Brain microvascular endothelial cell (primary cell): ENCODE measurements around the gene H6PD.

ENCODE experiments used
- DNase-seq: peaks from one replicate; pipeline ENCODE4 v3.0.0-alpha.2; 2020
- H3K27ac ChIP-seq: fragments of 250-450 bp; sonication (Bioruptor Pico); 2 replicates; pipeline ENCODE4 v1.5.1; 2020; ENCODE audit warnings: mild to moderate bottlenecking, moderate library complexity
- H3K27me3 ChIP-seq: fragments of 250-450 bp; sonication (Bioruptor Pico); replicated peaks from 2 replicates; pipeline ENCODE4 v1.5.1; 2020; ENCODE audit warnings: mild to moderate bottlenecking
- H3K36me3 ChIP-seq: fragments of 250-450 bp; sonication (Bioruptor Pico); replicated peaks from 2 replicates; pipeline ENCODE4 v1.5.1; 2020; ENCODE audit warnings: mild to moderate bottlenecking
- H3K4me3 ChIP-seq: 2 replicates; pipeline ENCODE4 v1.5.1; 2011; ENCODE audit warnings: low read depth, mild to moderate bottlenecking, control low read depth, low read length, moderate library complexity
- in situ Hi-C: cut with HindIII; loops from 2 replicates; pipeline ENCODE4 v1.10.0; 2017; ENCODE audit warnings: low sequenced_read_pairs, low pct_ligation_motif_present
- TF ChIP-seq, protein P1 (sequence below): IDR thresholded peaks from 2 replicates; pipeline ENCODE4 v1.5.1; 2011; ENCODE audit warnings: low read depth, mild to moderate bottlenecking, moderate library complexity, low read length, control low read depth, inconsistent platforms; ENCODE audit errors: missing control alignments

H6PD gene, protein sequence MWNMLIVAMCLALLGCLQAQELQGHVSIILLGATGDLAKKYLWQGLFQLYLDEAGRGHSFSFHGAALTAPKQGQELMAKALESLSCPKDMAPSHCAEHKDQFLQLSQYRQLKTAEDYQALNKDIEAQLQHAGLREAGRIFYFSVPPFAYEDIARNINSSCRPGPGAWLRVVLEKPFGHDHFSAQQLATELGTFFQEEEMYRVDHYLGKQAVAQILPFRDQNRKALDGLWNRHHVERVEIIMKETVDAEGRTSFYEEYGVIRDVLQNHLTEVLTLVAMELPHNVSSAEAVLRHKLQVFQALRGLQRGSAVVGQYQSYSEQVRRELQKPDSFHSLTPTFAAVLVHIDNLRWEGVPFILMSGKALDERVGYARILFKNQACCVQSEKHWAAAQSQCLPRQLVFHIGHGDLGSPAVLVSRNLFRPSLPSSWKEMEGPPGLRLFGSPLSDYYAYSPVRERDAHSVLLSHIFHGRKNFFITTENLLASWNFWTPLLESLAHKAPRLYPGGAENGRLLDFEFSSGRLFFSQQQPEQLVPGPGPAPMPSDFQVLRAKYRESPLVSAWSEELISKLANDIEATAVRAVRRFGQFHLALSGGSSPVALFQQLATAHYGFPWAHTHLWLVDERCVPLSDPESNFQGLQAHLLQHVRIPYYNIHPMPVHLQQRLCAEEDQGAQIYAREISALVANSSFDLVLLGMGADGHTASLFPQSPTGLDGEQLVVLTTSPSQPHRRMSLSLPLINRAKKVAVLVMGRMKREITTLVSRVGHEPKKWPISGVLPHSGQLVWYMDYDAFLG

GRCh38 chr1:9234223-9235095 lies at the start of gene H6PD:
Gene H6PD (plus strand): TSS chr1:9234774. CDS start chr1:9244935, 10,161 bp downstream.
- Histone ChIP-seq H3K27me3 (no peaks in the 10 kb centered on the region), H3K27ac (peak within 1 kb of the TSS; percentile 93), H3K4me3 (peak within 1 kb of the TSS; percentile 63), H3K36me3 (no peaks in the 10 kb centered on the region)
- in situ Hi-C loops, result no loop called here
- TF ChIP-seq, protein P1, sequence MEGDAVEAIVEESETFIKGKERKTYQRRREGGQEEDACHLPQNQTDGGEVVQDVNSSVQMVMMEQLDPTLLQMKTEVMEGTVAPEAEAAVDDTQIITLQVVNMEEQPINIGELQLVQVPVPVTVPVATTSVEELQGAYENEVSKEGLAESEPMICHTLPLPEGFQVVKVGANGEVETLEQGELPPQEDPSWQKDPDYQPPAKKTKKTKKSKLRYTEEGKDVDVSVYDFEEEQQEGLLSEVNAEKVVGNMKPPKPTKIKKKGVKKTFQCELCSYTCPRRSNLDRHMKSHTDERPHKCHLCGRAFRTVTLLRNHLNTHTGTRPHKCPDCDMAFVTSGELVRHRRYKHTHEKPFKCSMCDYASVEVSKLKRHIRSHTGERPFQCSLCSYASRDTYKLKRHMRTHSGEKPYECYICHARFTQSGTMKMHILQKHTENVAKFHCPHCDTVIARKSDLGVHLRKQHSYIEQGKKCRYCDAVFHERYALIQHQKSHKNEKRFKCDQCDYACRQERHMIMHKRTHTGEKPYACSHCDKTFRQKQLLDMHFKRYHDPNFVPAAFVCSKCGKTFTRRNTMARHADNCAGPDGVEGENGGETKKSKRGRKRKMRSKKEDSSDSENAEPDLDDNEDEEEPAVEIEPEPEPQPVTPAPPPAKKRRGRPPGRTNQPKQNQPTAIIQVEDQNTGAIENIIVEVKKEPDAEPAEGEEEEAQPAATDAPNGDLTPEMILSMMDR, result peak; percentile 76
- peak; percentile 48 for DNase-seq

DNA sequence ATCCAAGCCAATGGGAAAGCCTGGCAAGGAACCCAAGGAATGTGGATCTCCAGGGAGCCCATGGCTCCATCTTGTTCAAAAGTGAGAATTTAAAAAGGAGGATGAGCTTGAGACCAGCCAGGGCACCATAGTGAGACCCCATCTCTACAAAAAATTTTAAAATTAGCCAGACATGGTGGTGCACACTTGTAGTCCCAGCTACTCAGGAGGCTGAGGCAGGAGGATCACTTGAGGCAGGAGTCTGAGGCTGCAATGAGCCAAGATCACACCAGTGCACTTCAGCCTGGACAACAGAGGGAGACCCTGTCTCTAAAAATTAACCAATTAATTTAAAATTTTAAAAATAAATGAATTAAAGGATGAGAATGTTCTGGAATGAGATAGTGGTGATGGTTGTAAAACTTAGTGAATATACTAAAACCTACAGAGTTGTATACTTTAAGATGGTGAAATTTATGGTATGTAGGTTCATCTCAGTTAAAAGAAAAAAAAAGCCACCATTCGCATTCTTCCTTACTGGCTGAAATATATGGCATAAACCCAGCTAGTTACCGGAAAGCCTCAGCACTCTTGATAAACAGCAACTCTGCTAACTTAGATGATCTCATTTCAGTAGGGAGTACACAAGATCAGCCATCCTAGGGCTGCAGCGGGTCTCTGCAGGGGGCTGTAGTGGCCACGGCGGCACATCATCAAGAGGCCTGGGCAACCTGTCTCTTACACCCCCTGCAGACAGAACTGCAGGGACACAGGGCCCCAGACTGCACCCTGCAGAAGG lies 48.3 kb upstream of the H6PD start:
- in situ Hi-C loops, result no loop called here
- TF ChIP-seq, protein P1, result peak; percentile 35
- H3K36me3 ChIP-seq, result peaks cover 35% of the 10 kb centered on the region
- H3K4me3 ChIP-seq, result no peak overlapping the region
- H3K27me3 ChIP-seq, result no peaks in the 10 kb centered on the region
- DNase-seq, result no peak
- no peak overlapping the region for H3K27ac ChIP-seq

DNA sequence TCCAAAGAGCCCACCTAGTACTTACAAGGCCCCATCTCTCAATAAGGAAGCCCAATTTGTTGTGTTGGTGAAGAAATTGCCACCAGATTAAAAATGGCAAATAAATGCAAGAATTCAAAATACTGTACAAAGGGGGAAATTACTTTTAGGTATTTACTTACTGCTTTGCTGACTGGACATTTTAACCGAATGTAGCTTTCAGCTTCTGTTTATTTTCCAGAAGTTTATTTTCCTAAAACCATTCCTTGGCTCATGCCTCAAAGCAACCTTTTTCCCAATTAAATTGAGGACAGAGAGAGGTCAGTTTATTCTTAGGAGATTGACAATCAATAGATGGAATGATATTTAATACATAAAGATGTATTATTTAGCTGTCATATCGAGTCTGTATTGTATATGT lies 47.6 kb upstream of the H6PD start:
- Histone ChIP-seq H3K4me3 (no peak overlapping the region), H3K36me3 (peaks cover 33% of the 10 kb centered on the region), H3K27ac (no peak overlapping the region), H3K27me3 (no peaks in the 10 kb centered on the region)
- TF ChIP-seq, protein P1, result no peak
- DNase-seq, result no peak
- in situ Hi-C loops, result no loop called here

DNA sequence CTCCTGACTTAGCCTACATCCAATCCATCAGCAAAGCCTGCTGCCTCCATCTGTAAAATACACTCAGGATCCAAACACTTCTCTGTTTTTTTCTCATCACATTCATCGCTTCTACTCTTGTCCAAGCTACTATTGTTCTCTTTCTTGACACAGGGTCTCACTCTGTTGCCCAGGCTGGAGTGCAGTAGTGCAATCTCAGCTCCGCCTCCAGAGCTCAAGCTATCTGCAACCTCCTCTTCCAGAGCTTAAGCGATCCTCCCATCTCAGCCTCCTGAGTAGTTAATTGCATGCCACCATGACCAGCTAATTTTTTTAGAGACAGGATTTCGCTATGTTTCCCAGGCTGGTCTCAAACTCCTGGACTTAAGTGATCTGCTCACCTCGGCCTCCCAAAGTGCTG lies 44.3 kb upstream of the H6PD start:
- Histone ChIP-seq H3K36me3 (peaks cover 20% of the 10 kb centered on the region), H3K4me3 (no peak overlapping the region), H3K27ac (no peak overlapping the region), H3K27me3 (no peaks in the 10 kb centered on the region)
- DNase-seq, result no peak
- in situ Hi-C loops, result no loop called here
- TF ChIP-seq, protein P1, result no peak

GRCh38 chr1:9191231-9191630 lies 43.3 kb upstream of the H6PD start:
- in situ Hi-C loops, result no loop called here
- TF ChIP-seq, protein P1, result no peak
- no peak for DNase-seq
- Histone ChIP-seq H3K36me3 (peaks cover 25% of the 10 kb centered on the region), H3K4me3 (no peak overlapping the region), H3K27ac (no peak overlapping the region), H3K27me3 (no peaks in the 10 kb centered on the region)
